Hippocampal formation (tissue), 2 donors: ENCODE measurements around the gene SNCAIP.

Experiments
- DNase-seq, 2 donors: peaks; one replicate each; lab custom pipeline; 2025; lab: John Stamatoyannopoulos, UW

Gene SNCAIP

DNA sequence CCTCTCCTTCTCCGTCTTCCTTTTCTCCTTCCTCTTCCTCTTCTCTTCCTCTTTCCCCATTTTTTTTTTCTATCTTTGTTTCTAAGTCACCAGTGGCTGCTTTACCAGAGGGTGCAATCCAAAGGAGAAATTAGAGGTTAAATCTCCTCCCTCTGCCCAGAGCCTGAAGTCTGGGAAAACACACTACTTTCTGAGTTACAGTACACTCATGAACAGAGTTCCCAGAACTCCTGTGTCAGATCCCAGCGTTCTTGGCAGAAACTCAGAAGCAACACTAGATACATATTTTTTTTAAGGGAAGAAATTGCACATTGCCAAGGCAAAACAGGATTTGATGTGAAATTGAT lies 189.0 kb downstream of the SNCAIP start:
- DNase-seq: no peak

- DNase-seq: no peak
Observed at GRCh38 chr5:122507045-122507444, 195.0 kb downstream of the SNCAIP start.

DNA sequence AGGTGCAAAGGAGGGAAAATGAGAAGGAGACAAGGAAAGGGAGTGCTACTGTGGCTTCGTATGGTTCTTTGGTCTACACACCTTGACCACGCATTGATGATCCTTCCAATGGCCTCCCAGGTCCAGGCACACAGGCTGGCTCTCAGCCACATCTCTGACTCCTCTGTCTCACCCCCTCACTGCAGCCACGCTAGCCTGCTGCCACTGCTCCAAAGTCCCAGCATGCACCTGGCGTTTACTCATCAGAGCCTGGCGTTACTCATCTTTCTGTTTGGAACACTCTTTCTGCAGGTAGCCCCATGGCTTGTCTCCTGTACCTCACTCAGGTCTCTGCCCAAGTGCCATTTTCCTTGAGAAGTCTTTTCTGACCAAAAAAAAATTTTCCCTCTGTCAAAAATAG lies 195.5 kb downstream of the SNCAIP start:
- no peak for DNase-seq

DNA sequence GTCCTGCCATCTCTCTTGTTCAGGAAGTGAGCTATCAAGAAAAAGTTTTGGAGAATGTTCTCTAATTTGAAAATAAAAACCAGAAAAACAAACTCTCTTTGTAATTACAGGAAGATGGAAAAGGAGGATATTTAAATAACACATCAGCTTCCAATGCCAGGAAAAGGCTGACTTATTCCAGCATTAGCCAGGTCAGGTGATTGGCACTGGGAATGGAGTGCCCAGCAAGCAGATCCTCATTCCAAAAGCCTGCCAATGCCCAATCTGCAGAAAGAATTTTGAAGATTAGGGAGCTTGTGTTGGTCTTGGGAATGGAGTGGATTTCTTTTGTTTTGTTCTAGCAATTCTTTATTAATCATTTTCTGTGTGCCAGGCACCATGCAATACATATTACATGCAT lies 196.6 kb downstream of the SNCAIP start:
- no peak for DNase-seq
